CD4-positive, alpha-beta T cell treated with Interleukin-2 at 100 ng/mL for 4 hours (primary cell): ENCODE data around the gene ADD3.
A peak's percentile ranks its signal among the peaks of the same experiment; 100 is the strongest.

Experiments used
- DNase-seq: peaks from one replicate; pipeline ENCODE4 v3.0.0-alpha.2; 2020; ENCODE audit warnings: low spot score

Gene ADD3

DNA sequence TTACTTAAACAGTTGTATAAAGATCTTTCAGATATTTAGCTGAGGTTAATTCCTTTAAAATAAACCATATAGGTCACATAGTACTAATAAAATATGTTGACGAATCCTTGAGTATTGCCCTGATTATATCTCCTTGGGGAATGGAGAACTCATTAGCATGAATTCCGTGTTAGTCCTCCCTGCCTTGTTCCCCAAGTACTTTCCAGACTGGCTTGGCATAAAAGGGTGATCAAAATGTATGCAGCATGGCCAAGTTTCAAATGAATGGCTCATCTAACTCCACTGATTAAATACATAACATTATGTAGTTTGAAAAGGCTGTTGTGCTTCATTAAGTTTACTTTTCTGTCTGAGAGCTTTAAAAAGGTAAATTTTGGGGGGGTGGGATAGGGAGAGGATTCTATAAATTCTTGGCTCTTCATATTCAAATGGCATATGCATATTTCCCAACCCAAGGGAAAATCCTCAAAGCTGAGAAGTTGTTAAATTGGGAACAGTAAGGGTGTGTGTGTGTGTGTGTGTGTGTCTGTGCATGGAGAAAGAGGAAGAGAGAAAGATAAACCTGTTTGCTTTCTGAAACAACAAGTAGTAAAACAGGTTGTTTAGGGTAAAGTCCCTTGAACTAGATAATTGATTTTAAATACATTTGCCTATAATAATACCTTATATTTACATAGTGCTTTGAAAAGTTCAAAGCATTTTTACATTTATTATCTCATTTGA, 4.8 kb upstream of the ADD3 start:
- no peak for DNase-seq

DNA sequence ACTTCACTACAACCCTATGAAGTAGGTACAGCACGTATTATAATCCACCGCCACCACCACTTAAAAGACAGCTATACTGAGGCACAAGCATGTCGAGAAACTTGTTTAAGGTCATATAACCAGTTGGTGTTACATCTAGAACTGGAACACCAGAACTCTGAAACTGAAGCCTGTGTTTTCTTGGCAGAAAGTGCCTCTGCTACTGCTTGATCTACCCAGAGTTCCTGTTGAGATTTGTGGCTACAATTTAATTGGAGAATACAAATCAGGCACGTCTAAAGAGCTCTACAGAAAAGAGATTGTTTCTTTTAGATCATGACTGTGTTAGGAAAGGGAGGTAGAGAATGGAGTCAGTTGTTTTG, 4.3 kb upstream of the ADD3 start:
- DNase-seq = no peak

- DNase-seq = no peak
Observed at GRCh38 chr10:110005719-110006118, 2.1 kb upstream of the ADD3 start.

GRCh38 chr10:110006358-110007160, 1.2 kb upstream of the ADD3 start:
- no peak for DNase-seq

DNA sequence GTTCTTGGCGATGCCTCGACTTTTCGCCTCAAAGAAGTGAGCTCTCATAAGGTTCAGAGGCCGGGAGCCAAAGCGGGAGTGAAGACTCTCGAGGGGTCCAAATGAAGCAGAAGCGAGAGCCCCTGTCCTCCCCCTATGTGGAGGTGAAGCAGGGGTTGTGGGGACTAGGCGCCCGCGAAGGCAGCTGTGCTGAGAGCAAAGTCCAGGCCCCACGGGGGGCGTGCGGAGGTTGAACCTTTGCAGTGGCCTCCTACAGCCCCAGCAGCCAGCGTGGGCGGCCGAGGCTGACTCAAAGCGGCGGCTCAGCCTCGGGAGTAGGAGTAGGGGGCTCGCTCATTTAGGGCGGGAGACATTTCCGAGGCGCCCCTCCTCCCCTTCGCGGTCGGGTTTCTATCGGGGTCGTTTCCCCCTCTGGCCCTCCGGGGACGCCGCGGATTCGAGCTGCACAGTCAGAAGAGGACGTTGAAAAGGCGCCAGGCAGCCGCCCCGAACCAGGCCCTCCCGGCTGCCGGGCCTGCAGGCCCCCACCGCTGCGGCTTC, 553 bp upstream of the ADD3 start:
- DNase-seq = no peak

GRCh38 chr10:110008518-110009339, 945 bp downstream of the ADD3 start:
- peak; percentile 58 for DNase-seq

DNA sequence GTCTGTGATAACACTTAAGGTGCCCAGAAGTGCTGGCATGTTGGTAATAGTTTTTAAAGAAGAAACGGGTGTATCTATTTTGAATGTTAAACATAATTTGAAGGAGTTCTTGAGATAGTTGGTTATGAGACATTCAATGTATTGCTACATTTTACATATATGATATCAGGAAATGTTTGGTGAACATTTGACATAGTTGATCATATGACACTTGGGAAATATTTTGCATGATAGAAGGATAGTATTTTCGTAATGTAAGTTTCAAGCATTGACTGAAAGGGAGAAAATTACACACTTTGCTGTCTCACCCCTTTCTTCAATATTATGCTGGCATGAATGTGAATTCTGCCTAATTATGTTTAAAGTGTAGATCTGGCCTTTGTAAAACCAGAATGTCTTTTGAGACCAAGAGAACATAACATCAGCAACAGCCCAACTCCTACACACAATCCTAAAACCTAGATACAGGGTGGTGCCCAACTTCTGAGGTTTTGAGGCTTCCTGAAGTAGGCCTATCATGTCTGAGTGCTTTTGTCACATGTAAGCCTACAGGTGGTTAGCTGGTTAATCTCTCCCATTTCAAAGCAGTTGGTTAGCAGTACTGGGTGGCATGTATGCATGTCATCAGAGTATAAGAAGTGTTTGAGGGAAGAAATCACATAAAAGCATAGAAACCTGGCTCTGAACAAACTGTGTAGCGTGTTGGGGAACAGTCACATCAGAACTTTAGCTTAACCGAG, 2.1 kb downstream of the ADD3 start:
- DNase-seq = peak; percentile 84

GRCh38 chr10:110010486-110011378, 2.9 kb downstream of the ADD3 start:
- DNase-seq = peak; percentile 14

GRCh38 chr10:110011681-110012080, 3.9 kb downstream of the ADD3 start:
- DNase-seq = no peak

GRCh38 chr10:110013630-110014293, 6.0 kb downstream of the ADD3 start:
- DNase-seq = peak; percentile 73

DNA sequence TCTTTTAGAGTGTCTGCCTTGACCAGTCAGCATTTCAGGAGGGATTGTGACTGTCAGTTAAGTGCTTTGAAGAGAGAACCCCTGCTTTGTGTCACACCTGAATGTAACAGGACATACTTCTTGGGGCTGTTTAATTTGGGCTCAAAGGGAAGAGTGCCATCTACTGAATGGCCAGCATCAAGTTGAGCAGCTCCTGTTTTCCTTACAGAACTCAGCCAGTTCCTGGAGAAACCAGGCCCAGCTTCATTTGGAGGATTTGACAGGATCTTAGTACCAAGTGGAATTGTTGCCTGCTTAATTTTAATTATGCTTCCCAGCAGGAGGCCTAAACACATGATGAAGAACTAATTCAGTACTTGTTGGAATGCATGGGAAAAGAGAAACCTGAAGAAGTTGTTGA, 8.3 kb downstream of the ADD3 start:
- peak; percentile 21 for DNase-seq

DNA sequence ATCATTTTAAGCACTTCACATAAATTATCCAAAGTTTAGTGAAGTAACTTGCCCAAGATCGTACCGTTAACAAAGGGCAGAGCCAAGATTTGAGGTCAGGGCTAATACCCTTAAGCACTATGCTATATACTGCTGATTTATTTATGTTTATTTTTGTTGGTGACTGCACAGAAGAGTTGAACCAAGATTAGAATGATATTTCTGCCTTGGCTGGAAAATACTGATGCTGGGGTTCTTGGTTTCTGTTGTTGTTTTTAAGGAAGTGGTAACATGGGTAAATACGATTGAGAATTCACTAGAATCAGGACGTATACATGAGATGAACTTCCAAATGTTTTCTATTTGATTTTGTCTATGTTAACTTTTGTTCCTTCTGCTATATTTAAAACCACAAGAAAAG, 9.3 kb downstream of the ADD3 start:
- no peak for DNase-seq

- DNase-seq = no peak
Observed at GRCh38 chr10:110017907-110018306, 10.1 kb downstream of the ADD3 start.

GRCh38 chr10:110020265-110020664, 12.5 kb downstream of the ADD3 start:
- no peak for DNase-seq

- no peak for DNase-seq
Observed at GRCh38 chr10:110022716-110023504, 15.1 kb downstream of the ADD3 start.

GRCh38 chr10:110023785-110024465, 16.1 kb downstream of the ADD3 start:
- no peak for DNase-seq

DNA sequence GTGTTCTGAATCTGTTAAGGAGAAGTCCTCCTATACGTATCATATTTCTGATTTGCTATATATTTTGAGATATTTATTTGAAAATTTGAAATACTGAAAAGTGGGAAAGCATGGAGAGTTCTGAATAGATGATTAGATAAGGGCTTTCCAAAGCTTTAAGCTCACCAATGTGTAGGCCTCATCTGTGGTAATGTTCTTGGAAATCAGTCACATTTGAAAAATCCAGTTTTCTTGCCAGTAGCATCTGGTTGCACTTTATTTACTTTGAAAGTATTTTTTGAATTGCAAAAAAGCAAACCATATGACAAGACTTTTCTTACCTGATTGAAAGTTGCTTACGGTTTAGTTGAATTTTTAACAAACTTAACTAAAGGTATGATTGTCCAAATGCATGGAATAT, 21.7 kb downstream of the ADD3 start:
- no peak for DNase-seq

DNA sequence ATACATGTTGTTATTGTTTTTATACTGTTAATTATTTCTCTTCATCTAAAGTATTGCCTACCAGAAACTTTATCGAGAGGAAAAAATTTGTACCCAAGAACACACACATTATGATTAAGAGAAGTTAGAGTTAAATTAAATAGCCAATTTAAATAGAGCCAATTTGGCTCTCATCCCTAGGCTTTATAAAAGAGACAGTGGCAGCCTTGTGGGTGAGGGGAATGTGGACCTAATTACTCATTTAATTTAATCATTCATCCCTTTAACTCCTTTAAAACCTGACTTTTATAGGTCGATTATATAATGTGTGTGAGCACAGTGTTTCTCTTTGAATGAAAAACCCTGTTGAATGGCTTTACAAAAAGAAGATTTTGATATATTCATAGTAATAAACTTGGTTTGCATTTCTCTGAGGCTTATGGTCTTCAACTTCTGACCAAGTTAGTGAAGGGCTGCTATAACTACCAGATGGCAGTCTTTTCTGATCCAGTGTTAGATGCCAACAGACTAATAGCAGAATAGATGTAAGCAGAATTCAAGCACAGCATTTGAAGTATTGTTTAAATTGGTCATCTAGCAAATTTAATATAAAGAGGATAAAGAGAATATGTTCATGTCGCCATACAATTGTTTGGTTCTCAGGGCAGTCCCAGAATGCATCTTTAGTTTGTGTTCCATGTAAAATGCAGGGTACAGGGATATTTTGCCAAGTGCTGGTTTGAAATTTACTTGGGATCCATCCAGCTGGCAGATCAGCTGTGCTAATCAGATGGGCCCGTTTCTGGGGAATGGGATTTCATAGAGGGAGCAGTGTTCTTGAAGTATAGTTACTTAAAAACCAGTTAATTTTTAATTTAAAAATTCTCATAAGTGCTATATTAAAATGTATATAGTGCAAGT, 25.3 kb downstream of the ADD3 start:
- no peak for DNase-seq
